ENCODE data around the gene PHLPP1. TPM values are rescaled to one million over a fixed set of nuclear protein-coding genes. Genes with fewer than 3 reads are reported as not detected.

The PHLPP1 gene
- total RNA-seq, 6 experiments from 2014 or later = 8.6 to 19.3 (median 17.0) TPM

DNA sequence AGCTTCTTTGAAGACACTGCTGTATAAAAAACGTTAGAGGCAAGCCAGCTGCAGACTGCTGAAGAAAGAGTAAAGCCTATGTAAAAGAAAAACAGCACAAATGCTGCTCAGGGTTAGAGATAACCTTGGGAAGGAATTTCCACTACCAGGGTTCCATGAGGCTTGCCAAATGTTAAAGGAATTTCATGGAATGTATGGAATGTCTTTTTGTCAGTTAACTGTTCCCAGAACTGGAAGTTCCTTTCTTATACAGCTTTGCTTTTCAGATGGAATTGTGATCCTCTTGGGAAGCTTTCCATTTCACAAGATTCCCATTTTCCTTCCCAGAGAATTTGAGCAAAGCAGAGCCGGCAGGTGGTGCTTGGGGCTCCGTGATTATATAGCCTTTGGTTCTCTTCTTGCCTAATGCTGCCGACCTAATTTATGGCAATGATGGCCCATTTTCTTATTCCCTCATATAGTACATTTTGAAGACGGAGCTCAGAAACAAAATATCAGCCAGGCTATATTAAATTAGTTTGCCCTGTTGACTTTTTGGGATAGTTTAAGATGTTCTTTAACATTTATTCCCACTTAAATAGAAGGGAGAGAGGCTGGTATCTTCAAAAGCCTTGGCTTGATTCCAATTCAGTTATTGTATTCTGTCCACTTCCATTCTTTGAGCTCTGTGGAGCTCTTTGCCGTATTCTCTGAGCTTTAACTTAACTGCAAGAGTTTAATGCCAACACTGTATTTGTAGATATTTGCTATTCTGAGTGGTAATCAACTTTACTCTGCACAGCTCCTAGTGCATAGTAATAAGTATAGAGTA is 162.3 kb downstream of the PHLPP1 start:
- Histone ChIP-seq H3K4me3 (no peak overlapping the region), H3K36me3 (no peaks in the 10 kb centered on the region), H3K27me3 (no peaks in the 10 kb centered on the region), H3K4me1 (peaks cover 0 to 17% (median 0%) of the 10 kb centered on the region in 4 donors), H3K27ac (no peak overlapping the region), H3K9me3 (no peaks in the 10 kb centered on the region)
- DNase-seq (no peak), ATAC-seq (no peak)
- WGBS (ENCODE audit: insufficient coverage, low coverage, low lambda C conversion rate, missing lambda C conversion rate) = 54% methylated on average over 6 of the region's 6 CpGs
- intact Hi-C loops (cut with DNase I) = no loop called here
- TF ChIP-seq POLR2A (IDR thresholded peaks at IDR 0.05) = no peak
- TF ChIP-seq, protein P1, sequence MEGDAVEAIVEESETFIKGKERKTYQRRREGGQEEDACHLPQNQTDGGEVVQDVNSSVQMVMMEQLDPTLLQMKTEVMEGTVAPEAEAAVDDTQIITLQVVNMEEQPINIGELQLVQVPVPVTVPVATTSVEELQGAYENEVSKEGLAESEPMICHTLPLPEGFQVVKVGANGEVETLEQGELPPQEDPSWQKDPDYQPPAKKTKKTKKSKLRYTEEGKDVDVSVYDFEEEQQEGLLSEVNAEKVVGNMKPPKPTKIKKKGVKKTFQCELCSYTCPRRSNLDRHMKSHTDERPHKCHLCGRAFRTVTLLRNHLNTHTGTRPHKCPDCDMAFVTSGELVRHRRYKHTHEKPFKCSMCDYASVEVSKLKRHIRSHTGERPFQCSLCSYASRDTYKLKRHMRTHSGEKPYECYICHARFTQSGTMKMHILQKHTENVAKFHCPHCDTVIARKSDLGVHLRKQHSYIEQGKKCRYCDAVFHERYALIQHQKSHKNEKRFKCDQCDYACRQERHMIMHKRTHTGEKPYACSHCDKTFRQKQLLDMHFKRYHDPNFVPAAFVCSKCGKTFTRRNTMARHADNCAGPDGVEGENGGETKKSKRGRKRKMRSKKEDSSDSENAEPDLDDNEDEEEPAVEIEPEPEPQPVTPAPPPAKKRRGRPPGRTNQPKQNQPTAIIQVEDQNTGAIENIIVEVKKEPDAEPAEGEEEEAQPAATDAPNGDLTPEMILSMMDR (IDR thresholded peaks at IDR 0.05) = no peak

DNA sequence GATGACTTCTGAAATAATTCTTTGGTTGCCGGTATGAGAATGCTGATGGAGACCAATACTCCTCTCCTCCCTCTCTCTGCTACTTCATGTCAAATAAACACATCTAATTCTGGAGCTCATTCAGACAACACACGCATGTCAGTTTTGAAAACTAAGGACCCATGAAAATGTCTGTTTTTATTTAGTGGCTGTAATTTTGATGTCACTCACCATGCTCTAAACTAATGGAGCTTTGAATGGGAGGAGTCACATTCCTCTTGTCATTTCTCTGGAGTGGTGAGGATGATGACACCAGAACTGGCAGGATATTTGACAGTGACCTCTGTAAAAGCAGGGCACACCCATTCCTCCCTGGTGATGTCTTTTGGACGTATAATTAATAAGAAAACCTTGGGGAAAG is 163.0 kb downstream of the PHLPP1 start:
- 69% methylated on average over 3 of the region's 3 CpGs for whole genome bisulfite sequencing (ENCODE audit: insufficient coverage, low coverage, low lambda C conversion rate, missing lambda C conversion rate)
- no peak overlapping the region for H3K4me3 ChIP-seq
- H3K4me1 ChIP-seq = peaks cover 0 to 17% (median 0%) of the 10 kb centered on the region in 4 donors
- DNase-seq (no peak), ATAC-seq (peak in 1 of 4 donors; percentile 38)
- intact Hi-C loops (cut with DNase I) = no loop called here
- no peaks in the 10 kb centered on the region for H3K9me3 ChIP-seq
- H3K27ac ChIP-seq = no peak overlapping the region
- TF ChIP-seq, protein P1 (IDR thresholded peaks at IDR 0.05) = no peak
- TF ChIP-seq POLR2A (IDR thresholded peaks at IDR 0.05) = no peak
- no peaks in the 10 kb centered on the region for H3K36me3 ChIP-seq
- H3K27me3 ChIP-seq = no peaks in the 10 kb centered on the region

DNA sequence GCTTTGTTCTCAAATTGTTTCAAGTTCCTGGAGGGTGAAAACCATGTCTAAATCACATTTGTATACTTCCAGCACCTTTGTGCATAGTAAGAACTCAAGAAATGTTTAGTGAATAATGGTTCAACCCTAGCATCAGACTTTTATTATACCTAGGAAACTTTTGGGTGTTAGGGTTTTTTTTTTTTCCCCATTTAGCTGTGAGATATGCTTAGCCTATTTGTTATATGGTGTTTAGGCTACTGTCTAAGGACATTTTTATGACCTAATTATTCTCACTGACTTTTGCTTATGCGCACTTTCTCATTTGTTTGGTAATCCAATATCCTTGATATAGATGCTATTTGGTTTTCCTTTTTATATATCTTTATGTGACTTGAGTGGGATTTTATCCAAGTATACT is 164.7 kb downstream of the PHLPP1 start:
- no peak overlapping the region for H3K4me3 ChIP-seq
- no peak for TF ChIP-seq POLR2A (IDR thresholded peaks at IDR 0.05)
- TF ChIP-seq, protein P1 (IDR thresholded peaks at IDR 0.05) = no peak
- no peaks in the 10 kb centered on the region for H3K36me3 ChIP-seq
- no peak overlapping the region for H3K27ac ChIP-seq
- H3K9me3 ChIP-seq = no peaks in the 10 kb centered on the region
- 90% methylated on average over 1 of the region's 1 CpG for WGBS (ENCODE audit: insufficient coverage, low coverage, low lambda C conversion rate, missing lambda C conversion rate)
- intact Hi-C loops (cut with DNase I) = no loop called here
- peaks cover 0 to 17% (median 0%) of the 10 kb centered on the region in 4 donors for H3K4me1 ChIP-seq
- ATAC-seq (no peak), DNase-seq (no peak)
- no peaks in the 10 kb centered on the region for H3K27me3 ChIP-seq

DNA sequence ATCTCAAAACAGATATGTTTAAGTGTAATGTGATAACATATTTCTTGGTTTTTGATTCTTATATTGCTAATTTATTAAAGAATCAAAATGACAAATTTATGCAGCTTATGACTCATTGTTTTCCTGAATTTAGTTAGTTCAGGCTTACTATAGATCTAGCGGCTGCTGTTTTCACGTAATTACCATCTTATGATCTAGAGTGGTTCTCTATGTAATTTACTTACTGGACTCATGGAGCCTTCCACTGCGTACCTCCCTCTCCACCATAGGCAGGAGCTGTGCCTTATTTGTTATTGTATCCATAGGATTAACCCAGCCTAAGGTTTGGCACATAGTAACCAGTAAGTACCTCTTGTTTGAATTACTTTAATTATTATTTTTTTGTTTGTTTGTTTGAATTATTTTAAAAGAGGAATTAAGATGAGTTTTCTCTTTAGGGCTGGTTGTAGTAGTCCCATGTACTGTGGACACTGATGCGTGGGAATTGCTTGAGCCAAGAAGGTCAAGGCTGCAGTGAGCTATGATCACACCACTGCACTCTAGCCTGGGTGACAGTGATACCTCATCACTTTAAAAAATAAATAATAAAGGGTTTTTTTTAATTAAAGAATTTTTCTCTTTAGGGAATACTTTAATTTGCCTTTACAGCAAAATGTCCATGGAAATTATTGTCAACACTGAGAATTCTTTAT is 165.5 kb downstream of the PHLPP1 start:
- Histone ChIP-seq H3K27me3 (no peaks in the 10 kb centered on the region), H3K36me3 (no peaks in the 10 kb centered on the region), H3K4me3 (no peak overlapping the region), H3K9me3 (no peaks in the 10 kb centered on the region), H3K27ac (no peak overlapping the region), H3K4me1 (peaks cover 0 to 17% (median 0%) of the 10 kb centered on the region in 4 donors)
- 78% methylated on average over 4 of the region's 4 CpGs for WGBS (ENCODE audit: insufficient coverage, low coverage, low lambda C conversion rate, missing lambda C conversion rate)
- intact Hi-C loops (cut with DNase I) = no loop called here
- TF ChIP-seq POLR2A (IDR thresholded peaks at IDR 0.05) = no peak
- DNase-seq (no peak), ATAC-seq (peak; percentile 67 to 87 (median 76))

DNA sequence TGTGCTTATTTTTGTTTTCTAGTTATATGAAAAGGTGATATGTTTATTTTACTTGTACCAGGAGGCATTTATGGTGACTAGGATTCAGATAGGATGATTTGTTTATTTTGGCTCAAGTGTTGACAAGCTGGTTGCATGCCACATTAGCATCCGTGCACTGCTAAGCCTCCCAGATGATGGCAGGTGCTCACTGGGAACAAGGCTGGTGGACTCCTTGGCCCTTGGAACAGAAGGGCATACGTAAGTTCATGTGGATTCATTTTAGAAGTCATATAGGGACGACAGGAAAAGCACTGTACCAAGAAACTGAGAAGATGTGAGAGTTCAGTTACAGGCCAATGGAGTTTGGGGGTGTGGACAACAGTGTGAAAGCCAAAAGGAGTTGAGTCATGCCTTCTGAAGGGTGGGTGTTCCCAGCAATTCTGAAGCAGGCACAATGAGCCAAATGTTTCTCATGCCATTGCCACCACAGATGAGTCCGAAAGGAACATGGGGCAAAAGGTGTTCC is 166.2 kb downstream of the PHLPP1 start:
- intact Hi-C loops (cut with DNase I) = no loop called here
- no peak for DNase-seq
- no peaks in the 10 kb centered on the region for H3K9me3 ChIP-seq
- WGBS (ENCODE audit: insufficient coverage, low coverage, low lambda C conversion rate, missing lambda C conversion rate) = 54% methylated on average over 4 of the region's 4 CpGs
- H3K27ac ChIP-seq = no peak overlapping the region
- TF ChIP-seq POLR2A (IDR thresholded peaks at IDR 0.05) = no peak
- TF ChIP-seq, protein P1 (IDR thresholded peaks at IDR 0.05) = no peak
- H3K4me1 ChIP-seq = peaks cover 0 to 17% (median 0%) of the 10 kb centered on the region in 4 donors
- H3K4me3 ChIP-seq = no peak overlapping the region
- no peaks in the 10 kb centered on the region for H3K27me3 ChIP-seq
- H3K36me3 ChIP-seq = no peaks in the 10 kb centered on the region
- ATAC-seq = peak; percentile 27 to 72 (median 56)
